DND-41 (cell line): ENCODE data around the gene IL36B.

Source experiments
- ATAC-seq: fragments of 200-7000 bp; cut with Tn5 transposase; 3 replicates; pipeline ENCODE4 v1.9.1; 2021; ENCODE audit warnings: low read depth; ENCODE audit not compliant: insufficient read depth
- DNase-seq: peaks from one replicate; pipeline ENCODE4 v3.0.0-alpha.2; 2020
- H2AFZ ChIP-seq: 2 replicates; pipeline ENCODE4 v1.6.0; 2012; ENCODE audit warnings: low read depth, low read length
- H3K27ac ChIP-seq: 2 replicates; pipeline ENCODE4 v1.5.1; 2012; ENCODE audit warnings: low read length, inconsistent platforms
- H3K27me3 ChIP-seq: fragments of 200-600 bp; sonication (generic); 2 replicates; pipeline ENCODE4 v1.6.0; 2012; ENCODE audit warnings: low read length, mild to moderate bottlenecking, inconsistent platforms; ENCODE audit not compliant: insufficient read depth, poor library complexity
- H3K36me3 ChIP-seq: 2 replicates; pipeline ENCODE4 v1.5.1; 2012; ENCODE audit warnings: low read length, inconsistent platforms; ENCODE audit not compliant: insufficient read depth
- H3K4me1 ChIP-seq: 2 replicates; pipeline ENCODE4 v1.5.1; 2012; ENCODE audit warnings: mild to moderate bottlenecking, low read length; ENCODE audit not compliant: insufficient read depth
- H3K4me2 ChIP-seq: 2 replicates; pipeline ENCODE4 v1.6.0; 2012; ENCODE audit warnings: mild to moderate bottlenecking, moderate library complexity, low read length, inconsistent platforms; ENCODE audit not compliant: insufficient read depth
- H3K4me3 ChIP-seq, 2 experiments: fragments of 200-600 bp in 1 of 2; shearing (Covaris generic) in 1 of 2; 2 replicates each; pipeline ENCODE4 v1.5.1; 2012 to 2016; ENCODE audit warnings: inconsistent platforms in 2 of 2, low read length in 2 of 2, mild to moderate bottlenecking in 2 of 2, low read depth in 1 of 2, moderate library complexity in 1 of 2
- H3K79me2 ChIP-seq: 2 replicates; pipeline ENCODE4 v1.6.0; 2012; ENCODE audit warnings: low read length, inconsistent platforms; ENCODE audit not compliant: insufficient read depth
- H3K9ac ChIP-seq: 2 replicates; pipeline ENCODE4 v1.6.0; 2012; ENCODE audit warnings: low read depth, mild to moderate bottlenecking, inconsistent platforms, low read length, moderate library complexity
- H3K9me3 ChIP-seq: 2 replicates; pipeline ENCODE4 v1.5.1; 2012; ENCODE audit warnings: low read length, moderate library complexity, mild to moderate bottlenecking, inconsistent platforms; ENCODE audit not compliant: insufficient read depth, severe bottlenecking
- H4K20me1 ChIP-seq: 2 replicates; pipeline ENCODE4 v1.6.0; 2012; ENCODE audit warnings: low read length; ENCODE audit not compliant: insufficient read depth
- EZH2 ChIP-seq: IDR thresholded peaks from 3 replicates; pipeline ENCODE4 v1.6.1; 2012; ENCODE audit warnings: borderline replicate concordance, low read depth, mild to moderate bottlenecking, moderate library complexity, low read length, inconsistent platforms; ENCODE audit not compliant: severe bottlenecking
- TF ChIP-seq, protein P1 (sequence below): IDR thresholded peaks from 2 replicates; pipeline ENCODE4 v1.5.1; 2012; ENCODE audit warnings: borderline replicate concordance, low read length, moderate library complexity, mild to moderate bottlenecking; ENCODE audit not compliant: poor library complexity, severe bottlenecking; ENCODE audit errors: extremely low read depth

IL36B gene

DNA sequence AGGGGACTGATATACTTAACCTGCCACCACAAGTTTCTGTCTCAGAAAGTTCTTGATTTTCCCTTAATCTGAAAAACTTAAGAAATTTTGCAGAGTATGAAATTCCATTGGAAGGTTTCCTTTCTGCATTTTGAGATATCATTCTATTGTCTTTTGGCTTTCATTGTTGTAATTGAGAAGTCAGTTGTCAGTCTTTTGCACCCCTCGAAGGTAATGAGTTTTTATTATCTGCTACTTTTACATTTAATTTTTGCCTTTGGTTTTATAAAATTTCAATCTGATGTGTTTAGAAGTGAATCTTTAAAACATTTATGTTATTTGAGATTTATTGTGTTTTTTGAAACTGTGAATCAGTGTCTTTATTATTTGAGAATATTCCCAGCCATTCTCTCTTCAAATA lies 52.2 kb downstream of the IL36B start:
- Histone ChIP-seq H3K27me3 (no peaks in the 10 kb centered on the region), H3K4me3 (no peak overlapping the region), H3K9me3 (peaks cover 13% of the 10 kb centered on the region), H2AFZ (no peak overlapping the region), H4K20me1 (no peaks in the 10 kb centered on the region), H3K27ac (no peak overlapping the region), H3K4me2 (no peak overlapping the region), H3K36me3 (no peaks in the 10 kb centered on the region), H3K9ac (no peak overlapping the region), H3K4me1 (peaks cover 21% of the 10 kb centered on the region), H3K79me2 (no peaks in the 10 kb centered on the region)
- ATAC-seq, result no peak
- no peak for DNase-seq
- no peak for TF ChIP-seq EZH2
- TF ChIP-seq, protein P1, sequence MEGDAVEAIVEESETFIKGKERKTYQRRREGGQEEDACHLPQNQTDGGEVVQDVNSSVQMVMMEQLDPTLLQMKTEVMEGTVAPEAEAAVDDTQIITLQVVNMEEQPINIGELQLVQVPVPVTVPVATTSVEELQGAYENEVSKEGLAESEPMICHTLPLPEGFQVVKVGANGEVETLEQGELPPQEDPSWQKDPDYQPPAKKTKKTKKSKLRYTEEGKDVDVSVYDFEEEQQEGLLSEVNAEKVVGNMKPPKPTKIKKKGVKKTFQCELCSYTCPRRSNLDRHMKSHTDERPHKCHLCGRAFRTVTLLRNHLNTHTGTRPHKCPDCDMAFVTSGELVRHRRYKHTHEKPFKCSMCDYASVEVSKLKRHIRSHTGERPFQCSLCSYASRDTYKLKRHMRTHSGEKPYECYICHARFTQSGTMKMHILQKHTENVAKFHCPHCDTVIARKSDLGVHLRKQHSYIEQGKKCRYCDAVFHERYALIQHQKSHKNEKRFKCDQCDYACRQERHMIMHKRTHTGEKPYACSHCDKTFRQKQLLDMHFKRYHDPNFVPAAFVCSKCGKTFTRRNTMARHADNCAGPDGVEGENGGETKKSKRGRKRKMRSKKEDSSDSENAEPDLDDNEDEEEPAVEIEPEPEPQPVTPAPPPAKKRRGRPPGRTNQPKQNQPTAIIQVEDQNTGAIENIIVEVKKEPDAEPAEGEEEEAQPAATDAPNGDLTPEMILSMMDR, result no peak

DNA sequence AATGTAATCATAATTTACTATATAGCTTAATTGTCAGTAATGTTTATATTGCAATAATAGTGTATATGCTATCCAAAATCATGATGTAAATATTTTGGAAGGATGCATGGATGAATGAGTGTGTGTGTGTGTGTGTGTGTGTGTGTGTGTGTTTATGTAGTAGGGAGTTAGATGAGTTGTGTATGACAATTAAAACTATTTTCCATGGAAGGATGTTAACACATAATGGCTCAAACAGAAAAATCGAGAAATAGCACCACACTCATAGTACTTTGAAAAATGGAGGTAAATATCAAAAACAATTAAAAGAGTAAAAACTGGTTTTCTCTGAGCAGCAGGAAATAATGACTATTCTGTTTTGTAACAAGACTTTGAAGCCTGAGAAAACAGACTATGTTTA lies 55.5 kb downstream of the IL36B start:
- Histone ChIP-seq H3K4me1 (peaks cover 23% of the 10 kb centered on the region), H4K20me1 (no peaks in the 10 kb centered on the region), H3K9ac (0 out of 2 replicates have a peak overlapping the region, but pooled peaks have one; percentile 11), H3K9me3 (peaks cover 13% of the 10 kb centered on the region), H3K4me3 (no peak overlapping the region; a peak in 1 of 4 replicates), H3K4me2 (peak overlapping the region; percentile 54), H3K27ac (0 out of 2 replicates have a peak overlapping the region, but pooled peaks have one; percentile 38), H3K36me3 (no peaks in the 10 kb centered on the region), H3K27me3 (no peaks in the 10 kb centered on the region), H3K79me2 (no peaks in the 10 kb centered on the region), H2AFZ (peak overlapping the region; percentile 62)
- ATAC-seq, result no peak
- TF ChIP-seq, protein P1, result no peak
- no peak for TF ChIP-seq EZH2
- no peak for DNase-seq

- DNase-seq (peak; percentile 88), ATAC-seq (peak; percentile 100)
- peak overlapping the region; percentile 62 for H2AFZ ChIP-seq
- H3K27me3 ChIP-seq, result no peaks in the 10 kb centered on the region
- peak overlapping the region; percentile 38 for H3K27ac ChIP-seq
- no peak for TF ChIP-seq EZH2
- TF ChIP-seq, protein P1, result no peak
- peaks cover 23% of the 10 kb centered on the region for H3K4me1 ChIP-seq
- no peaks in the 10 kb centered on the region for H3K36me3 ChIP-seq
- H3K9ac ChIP-seq, result 0 out of 2 replicates have a peak overlapping the region, but pooled peaks have one; percentile 11
- peak overlapping the region in 1 of 2 experiments; percentile 31; a peak in 1 of 4 replicates for H3K4me3 ChIP-seq
- peak overlapping the region; percentile 54 for H3K4me2 ChIP-seq
- peaks cover 14% of the 10 kb centered on the region for H3K9me3 ChIP-seq
- H3K79me2 ChIP-seq, result no peaks in the 10 kb centered on the region
- H4K20me1 ChIP-seq, result no peaks in the 10 kb centered on the region
These were observed 56.0 kb downstream of the IL36B start for GRCh38 chr2:112996635-112997034.

GRCh38 chr2:112995346-112995920 lies 57.2 kb downstream of the IL36B start:
- peaks cover 8% of the 10 kb centered on the region for H3K9me3 ChIP-seq
- no peak overlapping the region for H3K4me2 ChIP-seq
- no peak for TF ChIP-seq EZH2
- TF ChIP-seq, protein P1, result no peak
- H3K36me3 ChIP-seq, result no peaks in the 10 kb centered on the region
- no peaks in the 10 kb centered on the region for H3K79me2 ChIP-seq
- no peaks in the 10 kb centered on the region for H3K27me3 ChIP-seq
- DNase-seq (no peak), ATAC-seq (no peak)
- no peak overlapping the region for H3K4me3 ChIP-seq
- no peak overlapping the region for H3K9ac ChIP-seq
- H4K20me1 ChIP-seq, result no peaks in the 10 kb centered on the region
- H3K4me1 ChIP-seq, result peaks cover 23% of the 10 kb centered on the region
- H3K27ac ChIP-seq, result no peak overlapping the region
- no peak overlapping the region for H2AFZ ChIP-seq
